Measurements from ENCODE around the gene TRIM37. TPM values are rescaled to one million over a fixed set of nuclear protein-coding genes. Genes with fewer than 3 reads are reported as not detected.

The TRIM37 gene
- total and polyA plus RNA-seq, 2 donors (not counting 1 experiment from before 2014, with no cell fraction given) = 5.1 to 28.3 TPM

- Histone ChIP-seq H3K27me3 (replicated peaks in 1 of 4; ENCODE audit: control extremely low read depth in 1 of 4, control insufficient read depth in 3 of 4, insufficient read depth in 4 of 4, low read length in 3 of 4) (no peaks in the 10 kb centered on the region), H3K4me3 (ENCODE audit: control extremely low read depth in 1 of 5, extremely low read depth in 1 of 5, insufficient read depth in 1 of 5, low read depth in 2 of 5, low read length in 4 of 5) (peak overlapping the region; percentile 56 to 92 (median 83)), H3K4me1 (ENCODE audit: control insufficient read depth in 2 of 2, insufficient read depth in 2 of 2, low read length in 2 of 2) (peaks cover 11 to 12% of the 10 kb centered on the region in 2 donors), H2AFZ (ENCODE audit: insufficient read depth, low read depth, low read length, poor library complexity, severe bottlenecking) (peak overlapping the region; percentile 96), H3K9me3 (ENCODE audit: control extremely low read depth in 1 of 3, control insufficient read depth in 2 of 3, insufficient read depth in 1 of 3, low read length in 2 of 3) (no peaks in the 10 kb centered on the region), H3K9ac (ENCODE audit: low read length) (peak overlapping the region; percentile 93), H3K79me2 (ENCODE audit: control insufficient read depth, insufficient read depth, low read length) (peaks cover 22% of the 10 kb centered on the region), H3K36me3 (replicated peaks in 1 of 2; ENCODE audit: control extremely low read depth in 1 of 2, control insufficient read depth in 1 of 2, extremely low read depth in 1 of 2, insufficient read depth in 2 of 2, low read length in 1 of 2) (no peaks in the 10 kb centered on the region), H4K20me1 (ENCODE audit: control insufficient read depth, insufficient read depth, low read length, poor library complexity, severe bottlenecking) (no peaks in the 10 kb centered on the region), H3K4me2 (replicated peaks; ENCODE audit: low read depth, low read length, poor library complexity, severe bottlenecking) (peak overlapping the region; percentile 82), H3K27ac (ENCODE audit: low read length in 2 of 2) (peak overlapping the region; percentile 86 to 88)
- Mint-ChIP-seq H3K4me3 (peak overlapping the region; percentile 94), H3K27me3 (no peaks in the 10 kb centered on the region), H3K9me3 (ENCODE audit: insufficient read depth) (no peaks in the 10 kb centered on the region), H3K27ac (peak overlapping the region; percentile 93), H3K4me1 (peaks cover 27% of the 10 kb centered on the region)
- intact Hi-C loops (cut with micrococcal nuclease) = loop anchor here (1.0 to 10.0 kb wide), 5 partner anchors 49 to 1851 kb away; partner anchors contain the start of genes MSI2, PRR11, SKA2 and SMG8
- CTCF ChIA-PET = interaction anchor here (1.1 kb wide), 1 partner anchor 788 kb away, joined by 3 read pairs; no protein-coding TSS in a partner anchor
- DNase-seq = no peak
- no peak for TF ChIP-seq CTCF (IDR thresholded peaks at IDR 0.05)
- TF ChIP-seq EZH2 (IDR thresholded peaks at IDR 0.05; ENCODE audit: borderline replicate concordance, insufficient read depth, low read depth, low read length, poor library complexity, severe bottlenecking) = no peak
- POLR2A ChIA-PET = interaction anchor here (0.6 to 1.7 kb wide), 3 partner anchors 29 to 774 kb away, joined by 5 to 9 read pairs (median 6); partner anchors contain the start of gene SKA2
- WGBS (ENCODE audit: insufficient coverage) = under 1% methylated on average over 17 of the region's 18 CpGs
- peak; percentile 28 for ATAC-seq (ENCODE audit: low read depth)
These were observed 723 bp downstream of the TRIM37 start for GRCh38 chr17:59105852-59106462.

- CTCF ChIA-PET = no interaction called here
- Mint-ChIP-seq H3K4me1 (peaks cover 18% of the 10 kb centered on the region), H3K4me3 (no peak overlapping the region), H3K27me3 (no peaks in the 10 kb centered on the region), H3K27ac (no peak overlapping the region), H3K9me3 (ENCODE audit: insufficient read depth) (no peaks in the 10 kb centered on the region)
- Histone ChIP-seq H3K27me3 (replicated peaks in 1 of 4; ENCODE audit: control extremely low read depth in 1 of 4, control insufficient read depth in 3 of 4, insufficient read depth in 4 of 4, low read length in 3 of 4) (no peaks in the 10 kb centered on the region), H3K79me2 (ENCODE audit: control insufficient read depth, insufficient read depth, low read length) (peaks cover 35% of the 10 kb centered on the region), H4K20me1 (ENCODE audit: control insufficient read depth, insufficient read depth, low read length, poor library complexity, severe bottlenecking) (no peaks in the 10 kb centered on the region), H3K36me3 (replicated peaks in 1 of 2; ENCODE audit: control extremely low read depth in 1 of 2, control insufficient read depth in 1 of 2, extremely low read depth in 1 of 2, insufficient read depth in 2 of 2, low read length in 1 of 2) (peaks cover 3 to 12% of the 10 kb centered on the region in 2 experiments), H3K4me1 (ENCODE audit: control insufficient read depth in 2 of 2, insufficient read depth in 2 of 2, low read length in 2 of 2) (peaks cover 5 to 7% of the 10 kb centered on the region in 2 donors), H2AFZ (ENCODE audit: insufficient read depth, low read depth, low read length, poor library complexity, severe bottlenecking) (no peak overlapping the region), H3K4me2 (replicated peaks; ENCODE audit: low read depth, low read length, poor library complexity, severe bottlenecking) (no peak overlapping the region), H3K4me3 (ENCODE audit: control extremely low read depth in 1 of 5, extremely low read depth in 1 of 5, insufficient read depth in 1 of 5, low read depth in 2 of 5, low read length in 4 of 5) (no peak overlapping the region), H3K27ac (ENCODE audit: low read length in 2 of 2) (no peak overlapping the region), H3K9ac (ENCODE audit: low read length) (no peak overlapping the region), H3K9me3 (ENCODE audit: control extremely low read depth in 1 of 3, control insufficient read depth in 2 of 3, insufficient read depth in 1 of 3, low read length in 2 of 3) (no peaks in the 10 kb centered on the region)
- POLR2A ChIA-PET = no interaction called here
- no peak for DNase-seq
- TF ChIP-seq CTCF (IDR thresholded peaks at IDR 0.05) (no peak), EZH2 (IDR thresholded peaks at IDR 0.05; ENCODE audit: borderline replicate concordance, insufficient read depth, low read depth, low read length, poor library complexity, severe bottlenecking) (no peak)
- WGBS (ENCODE audit: insufficient coverage) = 100% methylated on average over 1 of the region's 1 CpG
- ATAC-seq (ENCODE audit: low read depth) = no peak
- intact Hi-C loops (cut with micrococcal nuclease) = loop anchor here (10.0 kb wide), 2 partner anchors 1096 to 1846 kb away; partner anchors contain the start of genes MSI2 and SRSF1
These were observed 5.5 kb downstream of the TRIM37 start for GRCh38 chr17:59101178-59101577.

Measured in B cell (primary cell).